SK-MEL-5 (cell line): ENCODE data around the gene KRT84. TPM values are rescaled to one million over a fixed set of nuclear protein-coding genes. Genes with fewer than 3 reads are reported as not detected.
"Not testable (repeated sequence)": the region's sequence is repeated elsewhere in the genome, so short reads cannot be mapped to it uniquely, and the experiment has no call there.

Experiments used
- DNase-seq: peaks from one replicate; pipeline ENCODE4 v3.0.0-alpha.2; 2016; ENCODE audit warnings: low read depth, low spot score
- in situ Hi-C: cut with HindIII; loops from 2 replicates; pipeline ENCODE4 v1.10.0; 2016; ENCODE audit warnings: low sequenced_read_pairs, high pct_unique_total_duplicates, low pct_unique_long_range_greater_than_20kb
- total RNA-seq: library from RNA; depleted of rRNA; stranded (reverse); fragments of >200 nt; shearing (Covaris generic); gene quantifications from 2 replicates; pipeline ENCODE4 v1.2.3, GENCODE V29; 2014

Gene KRT84
- total RNA-seq, 1 experiment from 2014 or later: not detected

- DNase-seq: no peak
- in situ Hi-C loops: no loop called here
Measured at GRCh38 chr12:52414936-52415335, 29.5 kb upstream of the KRT84 start.

GRCh38 chr12:52413782-52414345, 28.4 kb upstream of the KRT84 start:
- DNase-seq: no peak
- in situ Hi-C loops: no loop called here

- DNase-seq: no peak
- in situ Hi-C loops: no loop called here
Measured at GRCh38 chr12:52413202-52413601, 27.8 kb upstream of the KRT84 start.

- in situ Hi-C loops: no loop called here
- no peak for DNase-seq
Measured at GRCh38 chr12:52411815-52412214, 26.4 kb upstream of the KRT84 start.

GRCh38 chr12:52410589-52411248, 25.3 kb upstream of the KRT84 start:
- in situ Hi-C loops, DNase-seq: not testable (repeated sequence)

GRCh38 chr12:52407918-52408317, 22.5 kb upstream of the KRT84 start:
- in situ Hi-C loops: no loop called here
- peak; percentile 4 for DNase-seq

GRCh38 chr12:52405922-52406385, 20.5 kb upstream of the KRT84 start, which contains the start of gene KRT82:
Gene KRT82 (minus strand): TSS chr12:52406335. CDS start chr12:52406277, 58 bp downstream.
- no peak for DNase-seq
- in situ Hi-C loops: no loop called here

GRCh38 chr12:52404951-52405350, 19.5 kb upstream of the KRT84 start:
- DNase-seq: peak; percentile 32
- in situ Hi-C loops: no loop called here

GRCh38 chr12:52403561-52403960, 18.1 kb upstream of the KRT84 start:
- in situ Hi-C loops: no loop called here
- DNase-seq: no peak

- DNase-seq: no peak
- in situ Hi-C loops: no loop called here
Measured at GRCh38 chr12:52402873-52403540, 17.6 kb upstream of the KRT84 start.

- in situ Hi-C loops: no loop called here
- no peak for DNase-seq
Measured at GRCh38 chr12:52402377-52402776, 16.9 kb upstream of the KRT84 start.

- DNase-seq: no peak
- in situ Hi-C loops: no loop called here
Measured at GRCh38 chr12:52401926-52402325, 16.5 kb upstream of the KRT84 start.

GRCh38 chr12:52401526-52401925, 16.1 kb upstream of the KRT84 start:
- no peak for DNase-seq
- in situ Hi-C loops: no loop called here

- no peak for DNase-seq
- in situ Hi-C loops: no loop called here
Measured at GRCh38 chr12:52400906-52401305, 15.5 kb upstream of the KRT84 start.

GRCh38 chr12:52399756-52400155, 14.3 kb upstream of the KRT84 start:
- in situ Hi-C loops: no loop called here
- DNase-seq: no peak

- peak; percentile 9 for DNase-seq
- in situ Hi-C loops: no loop called here
Measured at GRCh38 chr12:52398176-52398575, 12.7 kb upstream of the KRT84 start.

- in situ Hi-C loops: no loop called here
- no peak for DNase-seq
Measured at GRCh38 chr12:52396656-52397055, 11.2 kb upstream of the KRT84 start.

- DNase-seq: peak; percentile 29
- in situ Hi-C loops: no loop called here
Measured at GRCh38 chr12:52395761-52396434, 10.4 kb upstream of the KRT84 start.
